Spleen (tissue), 7 donors: Measurements from ENCODE around the gene ZNF804A.

ENCODE experiments used
- POLR2A ChIP-seq, 3 donors: fragments of 450-650 bp; IDR thresholded peaks; one replicate each; pipeline ENCODE4 v1.5.1; 2017; ENCODE audit warnings: antibody characterized with exemption in 3 of 3, mild to moderate bottlenecking in 1 of 3
- TF ChIP-seq, protein P1 (sequence below), 11 experiments: fragments of 200-600 bp in 7 of 11; fragments of 450-650 bp in 4 of 11; sonication (generic) in 4 of 11; IDR thresholded peaks in 8 of 11; conservative IDR thresholded peaks in 3 of 11; 1 replicate in 7 of 11; 2 replicates in 4 of 11; pipeline versions ENCODE4 v1.4.0 to v1.8.0; 2016 to 2021; ENCODE audit warnings: antibody characterized with exemption in 11 of 11, inconsistent platforms in 4 of 11, mild to moderate bottlenecking in 1 of 11
- donor health status: DM: no; HTN: no; CAD: no; lungs with moderate emphysema.
- donor health status: DM: no; HTN: no; CAD: no.
- donor health status: DM: no; HTN: no; CAD: no.

DNA sequence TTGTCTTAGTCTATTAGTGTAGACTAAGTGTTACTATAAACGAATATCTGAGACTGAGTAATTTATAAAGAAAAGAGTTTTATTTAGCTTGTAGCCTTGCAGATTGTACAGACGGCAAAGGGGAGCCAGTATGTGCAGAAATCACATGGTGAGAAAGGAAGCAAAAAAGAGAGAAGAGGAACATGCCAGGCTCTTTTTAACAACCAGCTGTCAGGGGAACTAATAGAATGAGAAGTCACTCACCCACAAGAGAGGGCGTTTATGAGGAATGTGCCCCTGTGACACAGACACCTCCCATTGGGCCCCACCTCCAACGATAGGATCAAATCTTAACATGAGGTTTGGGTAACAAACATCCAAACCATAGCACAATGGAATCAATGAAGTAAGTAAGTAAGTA lies 20.6 kb upstream of the ZNF804A start:
- TF ChIP-seq, protein P1, sequence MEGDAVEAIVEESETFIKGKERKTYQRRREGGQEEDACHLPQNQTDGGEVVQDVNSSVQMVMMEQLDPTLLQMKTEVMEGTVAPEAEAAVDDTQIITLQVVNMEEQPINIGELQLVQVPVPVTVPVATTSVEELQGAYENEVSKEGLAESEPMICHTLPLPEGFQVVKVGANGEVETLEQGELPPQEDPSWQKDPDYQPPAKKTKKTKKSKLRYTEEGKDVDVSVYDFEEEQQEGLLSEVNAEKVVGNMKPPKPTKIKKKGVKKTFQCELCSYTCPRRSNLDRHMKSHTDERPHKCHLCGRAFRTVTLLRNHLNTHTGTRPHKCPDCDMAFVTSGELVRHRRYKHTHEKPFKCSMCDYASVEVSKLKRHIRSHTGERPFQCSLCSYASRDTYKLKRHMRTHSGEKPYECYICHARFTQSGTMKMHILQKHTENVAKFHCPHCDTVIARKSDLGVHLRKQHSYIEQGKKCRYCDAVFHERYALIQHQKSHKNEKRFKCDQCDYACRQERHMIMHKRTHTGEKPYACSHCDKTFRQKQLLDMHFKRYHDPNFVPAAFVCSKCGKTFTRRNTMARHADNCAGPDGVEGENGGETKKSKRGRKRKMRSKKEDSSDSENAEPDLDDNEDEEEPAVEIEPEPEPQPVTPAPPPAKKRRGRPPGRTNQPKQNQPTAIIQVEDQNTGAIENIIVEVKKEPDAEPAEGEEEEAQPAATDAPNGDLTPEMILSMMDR (IDR thresholded peaks at IDR 0.05 in 8 of 11, conservative IDR thresholded peaks at IDR 0.05 in 3 of 11), result no peak
- TF ChIP-seq POLR2A (IDR thresholded peaks at IDR 0.05), result no peak
